ENCODE measurements around the gene MACROD2. TPM values are rescaled to one million over a fixed set of nuclear protein-coding genes. Genes with fewer than 3 reads are reported as not detected.

MACROD2 gene
- total RNA-seq, 4 donors from 2014 or later: 1.8 to 4.8 (median 2.9) TPM

- Histone ChIP-seq H3K36me3 (no peaks in the 10 kb centered on the region), H3K9me3 (no peaks in the 10 kb centered on the region), H3K27me3 (no peaks in the 10 kb centered on the region), H3K4me3 (no peak overlapping the region), H3K27ac (no peak overlapping the region), H3K4me1 (no peaks in the 10 kb centered on the region)
- DNase-seq: no peak
- TF ChIP-seq POLR2A (IDR thresholded peaks at IDR 0.05) (no peak), CTCF (IDR thresholded peaks at IDR 0.05) (no peak)
- intact Hi-C loops (cut with DNase I): no loop called here
- 69 to 83% methylated on average over 3 of the region's 3 CpGs for WGBS, 2 donors
These were observed 1401.6 kb downstream of the MACROD2 start for GRCh38 chr20:15396900-15397299.

- WGBS, 2 donors: 59 to 77% methylated on average over 2 of the region's 2 CpGs
- TF ChIP-seq POLR2A (IDR thresholded peaks at IDR 0.05) (no peak), CTCF (IDR thresholded peaks at IDR 0.05) (no peak)
These were observed 1404.5 kb downstream of the MACROD2 start for GRCh38 chr20:15399781-15400180.

GRCh38 chr20:15406072-15406471 is 1410.8 kb downstream of the MACROD2 start:
- Histone ChIP-seq H3K27me3 (no peaks in the 10 kb centered on the region), H3K4me1 (no peaks in the 10 kb centered on the region), H3K36me3 (no peaks in the 10 kb centered on the region), H3K9me3 (no peaks in the 10 kb centered on the region), H3K4me3 (no peak overlapping the region), H3K27ac (no peak overlapping the region)
- 57 to 69% methylated on average over 3 of the region's 3 CpGs for WGBS, 2 donors
- intact Hi-C loops (cut with DNase I): no loop called here
- TF ChIP-seq CTCF (IDR thresholded peaks at IDR 0.05) (no peak), POLR2A (IDR thresholded peaks at IDR 0.05) (no peak)
- DNase-seq: no peak

More at GRCh38 chr20:15399781-15400180, 1404.5 kb downstream of the MACROD2 start:
- no peak overlapping the region for H3K27ac ChIP-seq
- no peaks in the 10 kb centered on the region for H3K9me3 ChIP-seq
- no peak overlapping the region for H3K4me3 ChIP-seq
- no peak for DNase-seq
- H3K36me3 ChIP-seq: no peaks in the 10 kb centered on the region
- intact Hi-C loops (cut with DNase I): no loop called here
- no peaks in the 10 kb centered on the region for H3K27me3 ChIP-seq
- no peaks in the 10 kb centered on the region for H3K4me1 ChIP-seq

GRCh38 chr20:15411781-15412180 is 1416.5 kb downstream of the MACROD2 start:
- Histone ChIP-seq H3K4me3 (no peak overlapping the region), H3K27ac (no peak overlapping the region), H3K27me3 (no peaks in the 10 kb centered on the region), H3K4me1 (no peaks in the 10 kb centered on the region), H3K36me3 (no peaks in the 10 kb centered on the region), H3K9me3 (no peaks in the 10 kb centered on the region)
- TF ChIP-seq CTCF (IDR thresholded peaks at IDR 0.05) (no peak), POLR2A (IDR thresholded peaks at IDR 0.05) (no peak)
- intact Hi-C loops (cut with DNase I): no loop called here
- no peak for DNase-seq
- 63 to 84% methylated on average over 3 of the region's 3 CpGs for WGBS, 2 donors

- WGBS, 2 donors: 63 to 75% methylated on average over 2 of the region's 2 CpGs
- Histone ChIP-seq H3K36me3 (no peaks in the 10 kb centered on the region), H3K4me1 (no peaks in the 10 kb centered on the region), H3K27me3 (no peaks in the 10 kb centered on the region), H3K9me3 (no peaks in the 10 kb centered on the region), H3K4me3 (no peak overlapping the region), H3K27ac (no peak overlapping the region)
- TF ChIP-seq POLR2A (IDR thresholded peaks at IDR 0.05): no peak
- TF ChIP-seq CTCF (IDR thresholded peaks at IDR 0.05): no peak
- no peak for DNase-seq
- intact Hi-C loops (cut with DNase I): no loop called here
These were observed 1420.6 kb downstream of the MACROD2 start for GRCh38 chr20:15415908-15416307.
